Suppressor macrophage treated with lipopolysaccharide for 4 hours (primary cell): Measurements from ENCODE around the gene AADACL3.
"Not testable (repeated sequence)": the region's sequence is repeated elsewhere in the genome, so short reads cannot be mapped to it uniquely, and the experiment has no call there.

ENCODE experiments used
- DNase-seq: peaks from one replicate; pipeline ENCODE4 v3.0.0-alpha.2; 2020

The AADACL3 gene, protein sequence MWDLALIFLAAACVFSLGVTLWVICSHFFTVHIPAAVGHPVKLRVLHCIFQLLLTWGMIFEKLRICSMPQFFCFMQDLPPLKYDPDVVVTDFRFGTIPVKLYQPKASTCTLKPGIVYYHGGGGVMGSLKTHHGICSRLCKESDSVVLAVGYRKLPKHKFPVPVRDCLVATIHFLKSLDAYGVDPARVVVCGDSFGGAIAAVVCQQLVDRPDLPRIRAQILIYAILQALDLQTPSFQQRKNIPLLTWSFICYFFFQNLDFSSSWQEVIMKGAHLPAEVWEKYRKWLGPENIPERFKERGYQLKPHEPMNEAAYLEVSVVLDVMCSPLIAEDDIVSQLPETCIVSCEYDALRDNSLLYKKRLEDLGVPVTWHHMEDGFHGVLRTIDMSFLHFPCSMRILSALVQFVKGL

DNA sequence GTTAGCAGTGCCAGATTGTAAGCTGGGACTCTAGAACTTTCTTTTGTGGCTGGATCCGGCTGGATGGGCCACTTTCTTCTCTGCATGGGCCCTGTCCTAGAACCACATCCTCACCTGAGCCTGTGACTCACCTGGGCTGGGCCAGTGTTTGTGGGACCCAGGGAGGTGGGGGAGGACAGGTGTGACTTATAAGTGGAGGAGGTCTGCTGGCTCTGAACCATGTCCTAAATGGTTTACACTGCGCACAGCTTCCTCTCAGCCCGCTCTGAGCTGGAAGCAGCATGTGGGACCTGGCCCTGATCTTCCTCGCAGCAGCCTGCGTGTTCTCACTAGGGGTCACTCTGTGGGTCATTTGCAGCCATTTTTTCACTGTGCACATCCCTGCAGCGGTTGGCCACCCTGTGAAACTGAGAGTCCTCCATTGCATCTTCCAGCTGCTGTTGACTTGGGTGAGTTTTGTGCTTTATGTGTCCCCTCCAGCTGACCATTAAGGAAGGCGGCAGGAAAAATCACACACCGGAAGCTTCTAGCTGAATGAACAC, at the start of gene AADACL3:
AADACL3 (plus strand) TSS at position 215 of the 542 bp plus-strand sequence; CDS start at position 282, 67 bp downstream.
- DNase-seq = no peak

DNA sequence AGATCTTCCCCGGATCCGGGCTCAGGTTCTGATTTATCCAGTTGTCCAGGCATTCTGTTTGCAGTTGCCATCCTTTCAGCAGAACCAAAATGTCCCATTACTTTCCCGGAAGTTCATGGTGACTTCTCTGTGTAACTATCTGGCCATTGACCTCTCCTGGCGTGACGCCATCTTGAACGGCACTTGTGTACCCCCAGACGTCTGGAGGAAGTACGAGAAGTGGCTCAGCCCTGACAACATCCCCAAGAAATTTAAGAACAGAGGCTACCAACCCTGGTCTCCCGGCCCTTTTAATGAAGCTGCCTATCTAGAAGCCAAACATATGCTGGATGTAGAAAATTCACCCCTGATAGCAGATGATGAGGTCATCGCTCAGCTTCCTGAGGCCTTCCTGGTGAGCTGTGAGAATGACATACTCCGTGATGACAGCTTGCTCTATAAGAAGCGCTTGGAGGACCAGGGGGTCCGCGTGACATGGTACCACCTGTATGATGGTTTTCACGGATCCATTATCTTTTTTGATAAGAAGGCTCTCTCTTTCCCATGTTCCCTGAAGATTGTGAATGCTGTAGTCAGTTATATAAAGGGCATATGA, 49.7 kb upstream of the AADACL3 start:
- no peak for DNase-seq

DNA sequence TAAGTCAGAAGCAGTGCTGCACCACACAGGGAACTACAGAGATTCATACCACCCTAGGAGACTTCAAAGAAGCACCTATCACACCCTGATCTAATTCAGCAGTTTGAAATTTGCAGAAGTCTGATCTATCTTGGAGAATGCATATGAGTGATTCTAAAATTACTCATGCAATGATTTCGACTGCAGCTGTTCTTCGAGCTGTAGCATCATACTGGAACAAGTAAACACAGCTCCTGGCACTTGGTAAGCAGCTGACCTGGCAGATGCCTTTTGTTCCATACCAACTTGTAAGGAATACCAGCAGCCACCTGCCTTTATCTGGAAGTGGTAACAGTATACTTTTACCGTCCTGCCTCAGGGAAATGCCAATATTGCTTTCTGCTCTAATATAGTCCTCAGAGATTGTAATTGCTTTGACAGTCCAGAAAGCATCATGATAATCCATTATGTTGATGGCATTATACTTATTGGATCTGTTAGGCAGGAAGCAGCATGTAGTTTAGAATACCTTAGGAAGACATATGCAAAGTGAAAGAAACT, 46.3 kb upstream of the AADACL3 start:
- no peak for DNase-seq

DNA sequence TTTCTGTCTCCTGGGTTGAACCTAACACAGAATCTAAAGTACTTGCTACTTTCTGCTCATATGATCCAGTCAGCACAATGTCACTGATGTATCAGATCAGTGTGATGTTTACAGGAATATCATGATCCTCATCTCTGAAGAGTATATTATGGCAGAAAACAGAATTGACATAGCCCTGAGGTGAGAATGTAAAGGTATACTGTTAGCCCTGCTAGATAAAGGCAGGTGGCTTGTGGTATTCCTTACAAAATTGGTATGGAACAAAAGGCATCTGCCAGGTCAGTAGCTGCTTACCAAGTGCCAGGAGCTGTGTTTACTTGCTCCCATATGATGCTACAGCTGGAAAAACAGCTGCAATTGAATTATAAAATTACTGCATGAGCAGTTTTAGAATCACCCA, 41.6 kb upstream of the AADACL3 start:
- no peak for DNase-seq

DNA sequence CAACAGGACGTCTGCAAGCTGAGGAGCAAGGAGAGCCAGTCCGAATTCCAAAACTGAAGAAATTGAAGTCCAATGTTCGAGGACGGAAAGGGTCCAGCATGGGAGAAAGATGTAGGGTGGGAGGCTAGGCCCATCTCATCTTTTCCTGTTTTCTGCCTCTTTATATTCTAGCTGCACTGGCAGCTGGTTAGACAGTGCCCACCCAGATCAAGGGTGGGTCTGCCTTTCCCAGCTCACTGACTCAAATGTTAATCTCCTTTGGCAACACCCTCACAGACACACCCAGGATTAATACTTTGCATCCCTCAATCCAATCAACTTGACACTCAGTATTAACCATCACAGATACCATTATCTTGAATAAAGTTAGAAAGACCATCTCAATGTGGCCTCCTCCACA, 39.8 kb upstream of the AADACL3 start:
- not testable (repeated sequence) for DNase-seq

DNA sequence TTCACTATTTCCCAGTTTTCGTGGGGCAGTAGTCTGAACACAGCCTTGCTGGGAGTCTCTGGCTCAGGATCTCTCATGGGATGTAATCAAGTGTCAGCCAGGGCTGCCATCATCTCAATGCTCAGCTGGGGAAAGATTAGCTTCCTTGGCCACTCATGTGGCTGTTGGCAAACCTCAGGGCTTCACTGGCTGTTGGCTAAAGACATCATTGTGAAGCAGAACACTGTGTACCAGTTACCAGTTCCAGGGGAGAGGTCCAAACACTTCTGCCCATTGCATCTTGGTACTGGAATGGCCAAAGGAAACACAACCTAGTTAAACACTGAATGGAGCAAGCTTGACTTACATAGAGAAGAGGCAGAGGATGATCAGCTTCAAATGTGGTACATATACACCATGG, 38.3 kb upstream of the AADACL3 start:
- DNase-seq = no peak

DNA sequence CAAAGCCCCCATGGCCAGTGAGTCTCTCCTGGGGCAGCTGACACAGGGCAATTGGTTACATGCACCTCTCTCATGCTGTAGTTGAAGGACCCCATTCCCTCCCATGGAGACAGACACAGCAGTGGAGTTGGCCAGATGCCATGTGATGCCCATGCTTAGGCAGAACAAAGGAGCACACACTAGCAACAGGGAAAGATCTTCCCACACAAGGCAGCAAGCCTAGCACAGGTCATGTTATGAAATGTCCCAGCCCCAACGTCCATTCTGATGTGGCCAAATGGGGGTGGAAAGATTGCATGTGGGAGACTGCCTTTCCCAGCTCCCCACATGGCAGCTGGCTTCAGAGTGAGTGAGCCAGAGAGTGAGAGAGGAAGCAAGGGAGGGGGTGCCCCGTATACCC, 37.6 kb upstream of the AADACL3 start:
- no peak for DNase-seq

DNA sequence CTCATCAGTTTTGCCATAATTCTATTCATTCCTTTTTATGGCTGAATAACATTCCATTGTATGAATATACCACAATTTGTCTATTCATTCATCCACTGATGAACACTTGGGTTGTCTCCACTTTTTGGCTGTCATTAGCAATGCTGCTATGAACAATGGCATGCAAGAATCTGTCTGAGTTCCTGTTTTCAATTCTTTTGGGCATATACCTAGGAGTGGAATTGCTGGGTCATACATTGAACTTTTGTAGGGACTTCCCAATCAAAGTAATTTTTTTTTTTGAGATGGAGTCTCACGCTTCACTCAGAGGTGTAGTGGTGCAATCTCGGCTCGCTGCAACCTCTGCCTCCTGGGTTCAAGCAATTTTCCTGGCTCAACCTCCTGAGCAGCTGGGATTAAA, 37.1 kb upstream of the AADACL3 start:
- DNase-seq = no peak

DNA sequence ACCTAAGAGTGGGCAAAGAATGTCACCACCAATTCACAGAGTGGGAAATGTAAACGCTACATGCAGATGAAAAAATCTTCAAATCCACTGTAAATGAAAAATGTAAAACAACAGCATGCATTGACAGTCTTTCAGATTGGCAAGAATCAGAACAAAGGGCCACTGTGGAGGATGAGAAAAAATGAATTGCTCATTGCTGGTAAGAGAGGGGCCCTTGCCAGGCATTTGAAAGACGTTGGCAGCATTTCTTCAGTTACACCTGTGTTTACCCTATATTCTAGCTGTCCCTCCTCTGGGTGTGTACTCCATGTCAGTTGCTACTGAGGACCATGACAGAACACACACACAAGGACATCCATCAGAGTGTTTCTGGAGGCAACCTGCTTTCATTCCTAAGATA, 25.8 kb upstream of the AADACL3 start:
- no peak for DNase-seq

DNA sequence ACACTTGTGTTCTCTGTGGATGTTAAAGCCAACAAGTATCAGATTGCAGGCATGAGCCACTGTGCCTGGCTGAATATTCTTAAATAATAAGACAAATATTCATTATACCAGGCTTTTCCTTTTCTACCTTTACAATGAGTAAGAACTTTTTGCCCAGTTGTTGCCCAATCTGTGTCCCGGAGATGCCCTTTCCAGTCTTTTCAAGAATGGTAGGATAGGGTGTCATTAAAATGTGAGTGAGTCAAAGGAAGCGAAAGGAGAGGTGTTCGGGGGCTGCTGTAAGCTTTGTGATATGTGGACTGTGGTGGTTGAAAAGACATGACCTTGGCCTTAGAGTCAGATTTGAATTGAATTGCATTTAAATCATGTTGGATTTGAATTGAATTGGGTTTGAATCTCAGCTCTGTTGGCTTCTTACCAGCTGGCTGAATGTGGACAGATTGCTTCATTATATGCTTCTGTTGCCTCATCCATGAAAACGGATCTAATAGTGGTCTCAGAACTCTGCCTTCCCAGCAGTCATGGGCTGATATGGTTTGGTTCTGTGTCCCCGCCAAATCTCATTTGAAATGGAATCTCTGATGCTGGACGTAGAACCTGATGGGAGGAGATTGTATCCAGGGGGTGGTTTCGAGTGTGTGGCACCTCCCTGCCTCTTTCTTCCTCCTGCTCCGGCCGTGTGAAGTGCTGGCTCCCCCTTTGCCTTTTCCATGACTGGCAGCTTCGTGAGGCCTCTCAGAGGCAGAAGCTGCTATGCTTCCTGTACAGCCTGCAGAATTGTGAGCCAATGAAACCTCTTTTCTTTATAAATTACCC, 22.7 kb upstream of the AADACL3 start:
- DNase-seq = no peak

DNA sequence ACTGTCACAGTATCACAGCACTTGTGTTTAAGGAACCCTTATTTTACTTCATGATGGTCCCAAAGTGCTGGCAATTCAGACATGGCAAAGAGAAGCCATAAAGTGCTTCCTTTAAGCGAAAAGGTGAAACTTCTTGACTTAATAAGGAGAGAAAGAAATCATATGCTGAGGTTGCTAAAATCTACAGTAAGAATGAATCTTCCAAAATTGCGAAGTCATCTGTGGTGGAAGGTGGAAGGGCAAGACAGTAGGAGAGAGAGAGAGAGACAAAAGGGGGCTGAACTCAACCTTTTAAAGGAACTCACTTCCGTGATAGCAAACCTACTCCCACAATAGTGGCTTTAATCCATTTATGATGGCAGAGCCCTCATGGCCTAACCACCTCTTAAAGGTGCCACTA, 19.3 kb upstream of the AADACL3 start:
- no peak for DNase-seq

DNA sequence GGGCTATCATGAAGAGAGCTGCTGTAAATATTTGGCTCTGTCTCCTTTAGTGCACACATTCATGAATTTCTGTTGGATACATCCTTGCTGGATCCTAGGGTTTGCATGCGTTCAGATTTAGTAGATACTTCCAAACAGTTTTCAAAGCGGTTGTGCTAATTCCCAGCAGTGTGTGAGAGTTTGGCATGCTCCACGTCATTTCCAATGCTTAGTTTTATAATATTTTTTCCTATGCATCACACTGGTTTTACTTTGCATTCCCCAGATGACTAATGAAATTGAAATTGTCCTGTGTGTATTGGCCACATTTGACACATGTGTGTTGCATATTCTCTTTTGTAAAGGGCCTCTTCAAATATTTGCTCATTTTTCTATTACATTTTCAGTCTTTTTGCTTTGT, 18.5 kb upstream of the AADACL3 start:
- DNase-seq = no peak

DNA sequence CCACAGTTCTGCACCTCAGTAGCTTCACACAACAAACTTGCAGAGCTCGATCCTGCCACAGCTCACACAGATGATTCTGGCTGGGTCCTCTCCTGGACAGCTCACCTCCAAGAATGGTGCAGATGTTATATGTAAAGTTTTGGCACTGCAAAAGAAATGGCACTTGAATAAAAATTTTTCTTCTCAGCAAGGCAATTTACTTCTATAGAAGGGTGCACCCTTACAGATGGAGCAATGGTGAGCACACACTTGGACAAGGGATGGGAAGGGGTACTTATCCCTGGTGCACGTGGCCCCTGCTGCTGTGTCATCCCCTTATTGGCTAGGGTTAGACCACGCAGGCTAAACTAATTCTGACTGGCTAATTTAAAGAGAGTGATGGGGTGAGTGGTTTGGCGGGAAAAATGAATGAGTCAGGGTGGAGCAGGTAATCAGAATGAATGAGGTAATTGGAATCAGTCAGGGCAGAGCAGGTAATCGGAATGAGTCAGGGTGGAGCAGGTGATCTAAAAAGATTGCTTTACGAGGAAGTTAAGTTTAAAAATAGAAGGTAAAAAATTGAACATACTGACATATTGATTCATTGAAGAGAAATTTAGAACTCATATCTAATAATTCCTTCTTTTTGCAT, 12.0 kb upstream of the AADACL3 start:
- no peak for DNase-seq

DNA sequence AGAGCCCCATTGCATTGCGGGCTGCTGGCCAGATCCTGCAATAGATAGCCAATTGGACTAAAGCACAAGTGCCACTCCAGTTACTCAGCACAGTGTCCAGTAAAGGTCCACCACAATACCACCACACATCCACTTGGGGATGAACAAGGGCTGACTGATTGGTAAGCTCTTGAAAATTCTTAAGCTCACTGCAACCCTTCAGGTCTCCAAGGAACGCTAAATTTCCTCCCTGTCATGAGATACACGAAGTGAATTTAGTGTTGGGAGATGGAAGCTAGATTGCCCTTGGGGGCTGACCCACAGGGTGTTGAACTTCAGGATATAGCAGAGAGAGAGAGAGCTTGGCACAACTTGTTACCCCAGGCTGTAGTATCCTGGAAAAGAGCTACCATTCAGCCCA, 9.8 kb upstream of the AADACL3 start:
- DNase-seq = no peak

DNA sequence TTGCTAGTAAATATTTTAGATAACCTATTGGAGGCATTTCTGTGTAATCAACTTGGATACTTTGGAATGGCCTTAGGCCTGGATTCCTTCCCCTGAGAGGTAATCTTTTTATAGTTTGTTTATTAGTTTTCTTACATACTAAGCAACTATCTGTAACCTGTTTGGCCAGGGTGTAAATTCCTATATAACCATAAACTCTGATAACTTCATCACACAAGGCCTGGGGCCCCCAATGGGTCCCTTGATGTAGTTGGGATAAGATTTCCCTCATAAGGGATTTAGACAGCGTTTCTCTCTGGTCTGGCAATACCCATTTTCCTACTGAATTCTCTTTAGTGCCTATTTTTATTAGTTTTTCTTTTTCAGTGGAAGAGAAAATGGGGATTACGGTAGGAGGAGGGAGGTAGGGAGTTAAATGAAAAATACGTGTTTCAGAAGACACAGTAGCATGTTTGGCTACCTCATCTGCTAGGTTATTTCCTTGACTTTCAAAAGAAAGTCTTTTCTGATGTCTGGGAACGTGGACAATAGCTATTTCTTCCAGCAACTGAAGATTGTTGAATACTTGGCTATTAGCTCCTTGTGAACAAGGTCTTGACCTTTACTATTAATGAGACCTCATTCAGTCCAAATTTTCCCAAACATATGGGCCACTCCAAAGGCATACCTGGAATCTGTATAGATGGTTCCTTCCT, 7.4 kb upstream of the AADACL3 start:
- no peak for DNase-seq

DNA sequence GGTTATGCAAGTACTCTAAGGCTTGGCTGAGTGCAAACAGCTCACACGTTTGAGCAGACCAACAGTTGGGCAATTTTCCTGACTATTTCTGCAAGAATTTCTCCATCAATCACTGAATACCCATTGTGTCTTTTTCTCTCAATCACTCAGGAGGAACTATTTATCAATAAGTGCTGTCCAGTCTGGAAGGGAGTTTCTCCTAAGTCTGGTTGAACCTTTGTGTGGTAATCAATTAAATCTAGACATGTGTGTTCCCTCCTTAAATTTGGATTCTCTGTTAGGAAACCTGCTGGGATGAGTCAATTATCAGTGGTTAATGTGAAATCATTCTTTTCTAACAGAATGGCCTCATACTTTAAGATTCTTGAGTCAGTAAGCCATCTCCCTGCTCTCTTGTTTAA, 6.8 kb upstream of the AADACL3 start:
- no peak for DNase-seq

DNA sequence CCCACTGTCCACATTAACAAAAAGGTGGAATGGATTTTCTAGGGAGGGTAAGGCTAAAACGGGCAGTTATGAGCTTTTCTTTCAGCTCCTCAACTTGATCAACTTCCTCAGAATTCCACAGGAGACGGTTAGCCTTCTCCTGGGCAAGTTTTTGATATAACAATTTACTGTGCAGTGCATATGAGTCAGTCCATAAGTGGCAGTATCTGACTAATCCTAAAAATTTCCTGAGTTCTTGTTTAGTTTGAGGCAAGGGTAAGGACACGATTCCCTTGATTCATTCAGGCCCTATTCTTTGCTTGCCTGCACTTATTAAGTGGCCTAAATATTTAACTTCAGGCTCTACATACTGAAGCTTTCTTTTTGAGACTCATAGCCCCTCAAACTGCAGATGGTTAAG, 6.2 kb upstream of the AADACL3 start:
- DNase-seq = no peak

DNA sequence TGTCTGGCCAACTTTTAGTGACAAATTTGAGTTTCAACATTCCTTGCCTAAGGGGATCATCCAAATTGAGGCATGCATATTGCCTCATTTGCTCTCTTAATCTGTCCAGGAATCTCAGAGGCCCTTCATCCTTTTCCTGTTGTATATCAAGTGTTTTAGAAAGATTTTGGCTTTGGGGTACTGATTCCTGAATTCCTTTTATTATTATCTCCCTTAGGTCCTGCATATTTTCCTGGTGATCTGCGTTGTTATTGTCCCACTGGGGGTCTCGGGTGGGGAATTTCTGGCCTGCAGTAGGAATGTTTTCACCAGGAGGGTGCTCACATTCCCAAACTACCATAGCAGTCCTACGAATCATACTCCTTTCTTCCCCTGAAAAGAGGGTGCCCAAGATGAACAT, 4.4 kb upstream of the AADACL3 start:
- DNase-seq = no peak

DNA sequence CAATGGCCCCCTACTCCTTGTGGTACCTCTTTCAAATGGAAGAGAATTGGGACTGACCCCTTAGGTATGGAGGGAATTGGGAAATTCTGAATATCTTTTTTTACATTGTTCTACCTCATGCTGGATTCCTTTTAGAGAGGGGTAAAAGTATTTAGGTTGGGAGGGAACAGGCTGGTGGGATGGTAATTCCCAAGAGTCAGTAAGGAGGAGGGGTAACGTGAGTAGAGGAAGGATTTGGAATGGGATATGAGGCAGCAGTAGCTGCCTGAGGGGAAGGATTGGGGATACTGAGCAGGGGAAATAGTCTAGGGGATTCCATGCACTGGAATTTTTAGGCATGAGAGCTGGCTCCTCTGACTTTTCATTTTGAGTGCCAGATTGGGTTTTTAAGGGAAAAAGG, 3.8 kb upstream of the AADACL3 start:
- no peak for DNase-seq

DNA sequence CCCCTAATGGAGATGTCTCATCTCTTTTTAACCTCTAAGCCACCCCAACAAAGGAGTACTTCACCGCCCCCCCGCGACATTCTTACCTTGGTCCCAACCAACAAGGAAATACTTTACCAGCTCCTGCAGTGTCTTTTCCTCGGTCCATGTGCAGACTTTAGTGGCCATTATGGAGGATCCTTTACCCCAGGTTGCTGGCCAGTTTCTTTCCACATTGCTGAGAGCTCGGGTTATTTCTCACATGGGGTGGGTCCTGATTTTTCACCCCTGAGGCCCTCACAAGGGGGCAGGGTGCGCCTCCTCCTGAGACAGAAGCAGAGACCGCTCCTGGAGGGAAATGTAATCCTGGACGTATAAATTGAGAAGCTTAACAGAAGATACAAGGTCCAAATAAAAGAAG, 3.0 kb upstream of the AADACL3 start:
- DNase-seq = no peak

DNA sequence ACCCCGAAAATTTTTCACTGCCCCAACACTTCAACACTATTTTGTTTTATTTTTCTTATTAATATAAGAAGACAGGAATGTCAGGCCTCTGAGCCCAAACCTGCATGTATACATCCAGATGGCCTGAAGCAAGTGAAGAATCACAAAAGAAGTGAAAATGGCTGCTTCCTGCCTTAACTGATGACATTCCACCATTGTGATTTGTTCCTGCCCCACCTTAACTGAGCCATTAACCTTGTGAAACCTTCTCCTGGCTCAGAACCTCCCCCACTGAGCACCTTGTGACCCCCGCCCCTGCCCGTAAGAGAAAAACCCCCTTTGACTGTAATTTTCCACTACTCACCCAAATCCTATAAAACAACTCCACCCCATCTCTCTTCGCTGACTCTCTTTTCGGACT, 2.3 kb upstream of the AADACL3 start:
- DNase-seq = not testable (repeated sequence)
